ENCODE measurements around the gene UBTD2. TPM values are rescaled to one million over a fixed set of nuclear protein-coding genes. Genes with fewer than 3 reads are reported as not detected.

UBTD2 gene
- total RNA-seq, 1 experiment from 2014 or later, result 18.3 TPM

DNA sequence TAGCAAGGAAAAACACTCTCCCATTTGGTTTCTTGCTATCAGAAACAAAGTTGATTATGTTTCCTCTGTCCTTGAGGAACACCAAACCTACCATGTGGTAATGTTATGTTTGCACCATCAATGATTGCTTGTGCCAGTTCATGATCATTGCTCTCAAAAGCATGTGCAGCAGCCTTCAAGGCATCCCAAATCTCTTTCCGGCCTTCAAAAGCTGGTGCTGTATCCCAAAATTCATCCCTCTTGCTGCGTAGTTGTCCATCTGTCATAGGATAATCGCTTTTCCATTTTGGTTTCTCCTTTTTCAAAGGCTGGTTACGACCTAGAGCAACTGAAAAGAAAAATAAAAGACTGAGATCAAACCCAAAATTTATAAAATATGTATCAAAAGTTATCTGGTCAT, 49.5 kb downstream of the UBTD2 start:
- no peak overlapping the region for H3K27ac ChIP-seq (ENCODE audit: low read depth, low read length, poor library complexity, severe bottlenecking)
- TF ChIP-seq, protein P1, sequence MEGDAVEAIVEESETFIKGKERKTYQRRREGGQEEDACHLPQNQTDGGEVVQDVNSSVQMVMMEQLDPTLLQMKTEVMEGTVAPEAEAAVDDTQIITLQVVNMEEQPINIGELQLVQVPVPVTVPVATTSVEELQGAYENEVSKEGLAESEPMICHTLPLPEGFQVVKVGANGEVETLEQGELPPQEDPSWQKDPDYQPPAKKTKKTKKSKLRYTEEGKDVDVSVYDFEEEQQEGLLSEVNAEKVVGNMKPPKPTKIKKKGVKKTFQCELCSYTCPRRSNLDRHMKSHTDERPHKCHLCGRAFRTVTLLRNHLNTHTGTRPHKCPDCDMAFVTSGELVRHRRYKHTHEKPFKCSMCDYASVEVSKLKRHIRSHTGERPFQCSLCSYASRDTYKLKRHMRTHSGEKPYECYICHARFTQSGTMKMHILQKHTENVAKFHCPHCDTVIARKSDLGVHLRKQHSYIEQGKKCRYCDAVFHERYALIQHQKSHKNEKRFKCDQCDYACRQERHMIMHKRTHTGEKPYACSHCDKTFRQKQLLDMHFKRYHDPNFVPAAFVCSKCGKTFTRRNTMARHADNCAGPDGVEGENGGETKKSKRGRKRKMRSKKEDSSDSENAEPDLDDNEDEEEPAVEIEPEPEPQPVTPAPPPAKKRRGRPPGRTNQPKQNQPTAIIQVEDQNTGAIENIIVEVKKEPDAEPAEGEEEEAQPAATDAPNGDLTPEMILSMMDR (conservative IDR thresholded peaks at IDR 0.05; ENCODE audit: low read depth, low read length), result no peak
- TF ChIP-seq EZH2 (IDR thresholded peaks at IDR 0.05; ENCODE audit: borderline replicate concordance, low read depth, low read length, poor library complexity, severe bottlenecking), result no peak
- ChIA-PET CTCF (no interaction called here), POLR2A (ENCODE audit: low non-redundant PET) (no interaction called here)
- no peaks in the 10 kb centered on the region for H3K9me3 ChIP-seq (ENCODE audit: low read depth, low read length, poor library complexity, severe bottlenecking)
- no peak for DNase-seq (ENCODE audit: low spot score)
- H3K4me3 ChIP-seq (ENCODE audit: low read depth, low read length, poor library complexity, severe bottlenecking), result no peak overlapping the region
- no TSS peak for BruUV-seq (replicated peaks)
- intact Hi-C loops (cut with micrococcal nuclease; ENCODE audit: unreplicated experiment), result no loop called here
- H3K27me3 ChIP-seq (replicated peaks; ENCODE audit: insufficient read depth, low read depth, low read length, poor library complexity), result no peaks in the 10 kb centered on the region
- peaks cover 8% of the 10 kb centered on the region for H3K4me1 ChIP-seq (ENCODE audit: insufficient read depth, low read length, poor library complexity, severe bottlenecking)
- H3K36me3 ChIP-seq (ENCODE audit: insufficient read depth, low read length, poor library complexity, severe bottlenecking), result peaks cover 17% of the 10 kb centered on the region

DNA sequence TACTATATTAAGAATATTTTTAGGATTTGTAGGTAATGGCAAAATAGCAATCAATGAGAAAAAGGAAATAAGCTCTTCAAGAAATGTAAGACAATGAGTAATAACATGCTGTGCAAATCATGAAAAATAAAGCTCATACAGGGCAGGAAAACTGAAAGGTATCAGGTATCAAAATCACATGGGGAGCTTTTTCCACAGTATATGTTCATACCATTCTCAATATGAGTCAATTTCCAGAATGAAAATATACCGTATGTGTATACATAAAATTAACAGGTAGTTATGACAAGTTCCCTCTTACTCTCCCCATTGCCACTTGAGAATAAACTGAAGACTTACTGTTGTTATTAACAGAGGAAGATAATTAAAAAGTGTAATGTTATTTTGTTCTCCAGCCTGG, 53.7 kb downstream of the UBTD2 start:
- CTCF ChIA-PET, result no interaction called here
- Histone ChIP-seq H3K4me1 (ENCODE audit: insufficient read depth, low read length, poor library complexity, severe bottlenecking) (no peaks in the 10 kb centered on the region), H3K36me3 (ENCODE audit: insufficient read depth, low read length, poor library complexity, severe bottlenecking) (peaks cover 17% of the 10 kb centered on the region)

DNA sequence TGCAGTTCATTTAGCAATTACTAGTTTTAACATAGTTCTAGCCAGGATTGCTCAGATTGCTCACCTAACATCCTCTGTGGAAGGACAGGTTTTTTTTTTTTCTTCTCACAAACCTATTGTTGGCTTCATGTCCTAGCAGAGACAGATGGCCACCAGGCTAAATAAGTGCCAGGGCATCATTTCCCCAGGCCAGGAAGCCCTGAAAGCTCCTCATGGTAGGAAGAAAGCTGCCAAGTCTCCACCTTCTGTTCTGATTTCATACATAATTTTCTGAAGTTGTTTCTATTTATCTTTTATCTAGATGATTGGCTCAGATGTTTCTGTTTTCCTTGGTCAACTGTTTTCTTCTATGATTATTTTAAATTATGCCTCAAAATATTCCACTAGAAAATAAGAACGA, 58.6 kb downstream of the UBTD2 start:
- Histone ChIP-seq H3K36me3 (ENCODE audit: insufficient read depth, low read length, poor library complexity, severe bottlenecking) (peaks cover 14% of the 10 kb centered on the region), H3K4me1 (ENCODE audit: insufficient read depth, low read length, poor library complexity, severe bottlenecking) (no peaks in the 10 kb centered on the region), H3K9me3 (ENCODE audit: low read depth, low read length, poor library complexity, severe bottlenecking) (no peaks in the 10 kb centered on the region), H3K27me3 (replicated peaks; ENCODE audit: insufficient read depth, low read depth, low read length, poor library complexity) (no peaks in the 10 kb centered on the region), H3K4me3 (ENCODE audit: low read depth, low read length, poor library complexity, severe bottlenecking) (no peak overlapping the region), H3K27ac (ENCODE audit: low read depth, low read length, poor library complexity, severe bottlenecking) (no peak overlapping the region)
- TF ChIP-seq EZH2 (IDR thresholded peaks at IDR 0.05; ENCODE audit: borderline replicate concordance, low read depth, low read length, poor library complexity, severe bottlenecking), result no peak
- TF ChIP-seq, protein P1 (conservative IDR thresholded peaks at IDR 0.05; ENCODE audit: low read depth, low read length), result no peak
- POLR2A ChIA-PET (ENCODE audit: low non-redundant PET), result no interaction called here
- intact Hi-C loops (cut with micrococcal nuclease; ENCODE audit: unreplicated experiment), result no loop called here
- CTCF ChIA-PET, result interaction anchor here (0.6 kb wide), 1 partner anchor 414 kb away, joined by 4 read pairs; no protein-coding TSS in a partner anchor
- BruUV-seq (replicated peaks), result no TSS peak
- no peak for DNase-seq (ENCODE audit: low spot score)

More for the DNA sequence above, 53.7 kb downstream of the UBTD2 start:
- no TSS peak for BruUV-seq (replicated peaks)
- no peak for DNase-seq (ENCODE audit: low spot score)
- H3K9me3 ChIP-seq (ENCODE audit: low read depth, low read length, poor library complexity, severe bottlenecking), result no peaks in the 10 kb centered on the region
- POLR2A ChIA-PET (ENCODE audit: low non-redundant PET), result no interaction called here
- no peaks in the 10 kb centered on the region for H3K27me3 ChIP-seq (replicated peaks; ENCODE audit: insufficient read depth, low read depth, low read length, poor library complexity)
- no peak overlapping the region for H3K27ac ChIP-seq (ENCODE audit: low read depth, low read length, poor library complexity, severe bottlenecking)
- H3K4me3 ChIP-seq (ENCODE audit: low read depth, low read length, poor library complexity, severe bottlenecking), result no peak overlapping the region
- intact Hi-C loops (cut with micrococcal nuclease; ENCODE audit: unreplicated experiment), result no loop called here
- TF ChIP-seq, protein P1 (conservative IDR thresholded peaks at IDR 0.05; ENCODE audit: low read depth, low read length), result no peak
- no peak for TF ChIP-seq EZH2 (IDR thresholded peaks at IDR 0.05; ENCODE audit: borderline replicate concordance, low read depth, low read length, poor library complexity, severe bottlenecking)

All from A673 (cell line).